ENCODE data around the gene HERC2.
"Not testable (repeated sequence)": the region's sequence is repeated elsewhere in the genome, so short reads cannot be mapped to it uniquely, and the experiment has no call there.

Gene HERC2

DNA sequence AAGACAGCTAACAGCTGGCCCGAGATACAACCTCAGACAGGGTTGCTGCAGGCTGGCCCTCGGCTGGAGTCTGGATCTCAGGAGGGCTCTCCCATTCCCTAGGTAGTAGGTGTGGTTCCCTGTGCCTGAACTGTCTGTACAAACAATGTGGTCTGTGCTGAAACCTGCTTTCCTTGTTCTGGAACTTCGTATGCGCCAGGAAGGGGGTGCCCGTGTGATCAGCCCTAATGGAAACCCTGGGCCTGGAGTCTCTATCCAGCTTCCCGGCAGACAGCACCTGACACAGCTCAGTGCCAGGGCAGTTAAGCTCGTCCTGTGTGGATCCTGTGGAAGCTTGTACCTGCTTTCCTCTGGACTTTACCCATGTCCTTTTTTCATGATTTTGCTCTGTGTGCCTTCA is 99.4 kb downstream of the HERC2 start:
- DNase-seq, result not testable (repeated sequence)

DNA sequence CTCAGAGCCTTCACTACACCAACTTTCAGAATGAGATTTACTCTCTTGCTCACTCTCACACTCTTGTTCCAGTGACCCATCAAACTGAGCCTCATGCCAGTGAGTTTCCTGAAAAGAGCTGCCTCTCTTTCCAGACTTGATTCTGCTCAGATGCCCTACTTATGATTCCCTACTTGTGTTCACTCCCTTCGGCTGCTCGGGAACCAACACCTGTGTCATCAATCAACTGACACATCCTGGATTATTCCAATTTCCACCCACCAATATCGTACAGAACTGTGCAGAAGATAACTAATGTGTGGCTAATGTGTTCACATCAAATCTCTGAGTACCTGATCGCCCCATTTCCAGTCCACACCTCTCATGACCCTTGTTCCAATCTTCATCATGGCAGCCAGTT is 100.3 kb downstream of the HERC2 start:
- not testable (repeated sequence) for DNase-seq

DNA sequence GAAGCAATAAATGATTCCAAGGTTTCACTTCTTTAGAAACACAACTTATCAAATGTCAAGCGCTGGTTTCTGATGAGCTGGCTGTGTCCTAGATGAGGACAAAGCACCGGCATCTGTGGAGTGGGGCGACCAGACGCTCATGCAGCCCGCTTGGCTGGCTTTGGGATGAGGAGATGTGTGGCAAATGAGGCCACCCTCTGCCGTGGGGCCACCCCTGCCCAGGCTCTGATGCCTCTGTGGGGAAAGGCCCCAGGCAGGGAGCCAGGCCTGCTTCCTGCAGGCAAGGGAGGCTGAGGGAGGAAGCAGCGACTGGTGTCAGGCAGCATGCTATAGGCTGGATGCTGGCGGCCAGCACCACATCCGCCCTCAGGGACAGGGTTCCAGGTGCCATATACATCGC is 102.9 kb downstream of the HERC2 start:
- DNase-seq, result no peak

DNA sequence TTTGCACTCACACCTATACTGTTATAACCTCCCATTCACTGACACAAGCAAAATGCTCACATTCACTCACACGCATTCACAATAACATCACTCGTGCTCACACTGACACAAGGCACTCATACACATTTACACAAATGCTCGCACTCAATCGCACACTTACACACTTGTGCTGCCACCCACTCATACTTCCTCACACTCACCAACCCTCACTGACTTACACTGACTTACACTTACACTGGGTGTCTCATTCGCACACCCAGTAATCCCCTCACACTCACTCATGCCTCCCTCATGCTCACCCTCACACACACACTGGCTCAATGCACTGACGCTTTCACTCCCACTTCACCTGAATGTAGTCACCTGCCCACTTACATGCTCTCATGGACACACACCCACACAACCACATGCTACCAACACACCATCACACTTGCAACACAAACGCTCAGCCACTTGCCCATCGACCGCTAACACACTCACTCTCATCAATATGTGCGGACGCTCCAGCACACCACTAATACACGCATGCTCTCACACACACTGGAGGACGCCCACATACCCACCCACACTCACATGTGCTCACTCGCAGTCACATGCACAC is 104.9 kb downstream of the HERC2 start:
- DNase-seq, result not testable (repeated sequence)

DNA sequence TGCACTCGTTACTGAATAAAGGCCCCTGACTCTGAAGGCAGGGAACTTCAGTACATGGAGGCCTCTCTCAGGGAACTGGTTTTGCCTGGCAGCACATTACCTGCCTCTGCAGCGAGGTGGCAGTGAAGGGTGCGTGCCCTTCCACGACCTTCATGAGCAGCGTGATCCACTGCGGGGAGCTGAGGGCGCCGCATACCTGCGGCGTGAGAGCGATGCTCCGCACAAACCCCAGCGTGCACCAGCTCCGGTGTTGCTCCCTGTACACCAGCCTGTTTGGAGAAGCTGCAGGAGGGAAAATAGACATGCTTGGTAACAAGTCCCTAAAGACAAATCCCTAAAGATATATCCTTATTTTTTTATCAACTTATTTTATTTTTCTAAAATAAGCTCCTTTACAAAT is 106.5 kb downstream of the HERC2 start:
- not testable (repeated sequence) for DNase-seq

DNA sequence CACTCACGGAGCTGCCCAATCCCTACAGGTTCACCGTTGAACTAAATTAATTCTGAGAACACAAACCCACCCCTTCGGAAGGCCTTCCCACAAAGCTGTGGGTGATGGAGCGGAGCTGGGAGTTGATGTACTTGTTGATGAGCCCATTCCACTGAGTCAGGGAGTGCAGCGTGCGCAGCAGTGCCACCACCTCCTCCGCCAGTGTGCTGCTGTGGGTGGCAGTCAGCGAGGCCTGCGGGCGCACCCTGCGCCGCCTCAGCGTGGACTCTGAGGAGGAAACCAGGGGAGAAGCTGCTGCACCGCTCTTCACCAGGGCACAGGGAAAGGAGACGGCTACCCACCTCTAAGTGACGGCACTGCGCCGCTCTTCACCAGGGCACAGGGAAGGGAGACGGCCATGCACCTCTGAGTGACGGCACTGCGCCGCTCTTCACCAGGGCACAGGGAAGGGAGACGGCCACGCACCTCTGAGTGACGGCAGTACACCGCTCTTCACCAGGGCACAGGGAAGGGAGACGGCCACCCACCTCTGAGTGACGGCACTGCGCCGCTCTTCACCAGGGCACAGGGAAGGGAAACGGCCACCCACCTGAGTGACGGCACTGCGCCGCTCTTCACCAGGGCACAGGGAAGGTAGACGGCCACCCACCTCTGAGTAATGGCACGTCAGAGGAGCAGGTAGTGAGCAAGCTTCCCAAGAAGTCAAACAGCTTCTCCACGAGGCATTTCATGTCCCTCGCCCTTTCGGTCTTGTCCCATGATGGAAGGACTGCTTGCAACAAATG is 107.8 kb downstream of the HERC2 start:
- not testable (repeated sequence) for DNase-seq

DNA sequence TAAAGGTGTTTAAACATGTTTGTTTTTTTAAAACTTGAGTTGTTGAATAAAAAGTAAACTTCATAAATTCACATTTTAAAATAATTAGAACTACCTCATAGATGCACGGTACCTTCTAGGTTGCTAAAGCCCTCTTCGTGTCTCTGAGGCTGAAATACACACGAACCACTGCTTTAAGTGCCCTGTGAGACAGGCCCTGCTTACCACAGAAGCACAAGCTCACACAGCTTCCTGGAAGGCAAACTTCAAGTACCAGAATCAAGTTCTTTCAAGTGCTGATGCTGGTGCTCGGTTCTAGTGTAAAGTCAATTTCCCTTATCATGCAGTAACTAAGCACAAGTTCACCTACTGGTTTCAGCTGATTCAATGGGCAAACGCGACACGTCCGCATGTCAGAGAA is 108.6 kb downstream of the HERC2 start:
- not testable (repeated sequence) for DNase-seq

DNA sequence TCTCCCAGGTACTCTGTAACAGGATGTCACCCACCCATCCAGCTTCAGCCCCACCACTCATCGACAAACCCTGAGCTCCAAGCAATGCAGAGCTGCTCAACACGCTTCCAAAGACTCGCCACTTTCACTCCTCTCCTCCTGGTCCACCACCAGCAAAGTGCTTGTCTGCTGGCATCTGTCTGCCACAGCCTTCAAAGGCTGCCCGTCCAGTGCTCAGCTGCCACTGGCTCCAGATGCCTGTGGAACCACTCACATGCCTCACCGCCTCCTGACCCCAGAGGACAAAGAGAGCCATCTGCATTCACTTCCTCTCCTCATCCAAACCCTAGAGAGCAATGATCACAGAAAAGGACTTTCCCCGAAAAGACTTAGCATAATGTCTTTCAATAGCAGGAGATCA is 113.4 kb downstream of the HERC2 start:
- no peak for DNase-seq

DNA sequence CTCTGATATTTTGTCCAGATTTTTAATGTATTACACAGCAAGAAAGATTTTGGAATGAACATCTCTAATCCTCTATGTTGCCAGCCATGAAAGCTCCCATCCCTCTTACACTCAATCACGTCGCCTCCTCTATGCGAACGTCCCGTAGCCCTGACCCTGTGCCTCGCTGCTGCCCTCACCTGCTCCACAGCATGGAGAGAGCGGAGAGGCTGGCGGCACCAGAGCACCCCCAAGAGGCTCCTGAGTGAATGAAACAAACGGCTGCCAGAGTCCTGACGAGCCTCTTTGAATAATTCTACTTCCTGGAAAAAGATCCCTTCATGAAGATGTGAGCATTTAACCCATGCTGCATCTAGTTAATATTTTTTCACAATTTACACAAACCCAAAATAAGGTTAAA is 116.3 kb downstream of the HERC2 start:
- DNase-seq, result not testable (repeated sequence)

DNA sequence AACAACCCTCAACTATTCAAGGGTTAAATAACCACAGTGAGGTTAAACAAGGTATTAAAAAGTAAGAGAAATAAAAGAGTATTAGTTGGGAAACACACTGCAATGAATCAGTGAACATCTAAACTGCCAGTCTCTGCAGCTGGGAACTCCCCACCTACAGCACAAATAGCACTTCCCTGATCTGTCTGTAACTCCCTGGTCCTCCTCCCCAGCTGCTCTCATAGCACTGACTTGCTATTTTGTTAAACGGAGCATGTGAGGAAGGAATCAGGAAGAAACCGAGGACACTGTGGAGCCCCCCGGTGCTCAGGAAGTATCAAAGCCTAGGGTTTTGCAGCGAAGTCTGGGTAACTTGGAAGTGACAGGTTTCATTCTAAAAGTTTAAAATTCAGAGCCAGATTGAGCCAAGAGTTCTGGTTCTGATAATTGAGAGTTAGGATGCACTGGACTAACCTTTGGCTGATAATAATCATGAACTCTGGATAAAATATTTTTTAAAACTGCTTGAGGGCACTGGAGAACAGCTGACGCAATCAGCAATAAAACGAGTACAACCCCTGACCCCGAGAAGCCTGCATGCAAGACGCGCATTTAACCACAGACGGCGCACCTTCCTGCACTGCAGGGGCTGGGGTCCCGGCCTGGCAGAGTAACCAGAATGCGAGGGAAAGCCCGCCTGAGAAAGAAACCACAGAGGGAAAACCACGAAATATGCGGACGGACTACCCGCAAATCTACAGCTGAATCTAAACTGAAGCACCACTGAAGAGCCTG is 118.7 kb downstream of the HERC2 start:
- peak in 1 of 5 donors; percentile 10 for DNase-seq

DNA sequence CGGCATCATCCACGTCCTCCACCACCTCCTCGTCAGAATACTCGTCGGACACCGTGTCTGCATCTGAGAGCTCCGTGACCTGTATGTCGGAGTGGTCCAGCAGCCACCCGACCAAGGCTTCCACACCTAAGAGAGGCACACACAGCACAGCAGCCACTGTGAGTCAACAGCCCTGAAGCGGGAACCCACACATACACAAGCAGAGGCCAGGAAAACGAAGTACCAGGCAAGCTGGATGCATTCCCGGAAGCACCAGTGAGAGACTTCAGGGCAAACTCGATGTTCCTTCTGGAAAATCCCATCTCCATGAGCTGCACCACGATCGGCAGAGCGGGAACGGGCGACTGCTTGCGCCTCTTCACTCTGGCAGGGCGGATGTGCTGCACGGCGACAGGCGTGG is 119.9 kb downstream of the HERC2 start:
- not testable (repeated sequence) for DNase-seq

DNA sequence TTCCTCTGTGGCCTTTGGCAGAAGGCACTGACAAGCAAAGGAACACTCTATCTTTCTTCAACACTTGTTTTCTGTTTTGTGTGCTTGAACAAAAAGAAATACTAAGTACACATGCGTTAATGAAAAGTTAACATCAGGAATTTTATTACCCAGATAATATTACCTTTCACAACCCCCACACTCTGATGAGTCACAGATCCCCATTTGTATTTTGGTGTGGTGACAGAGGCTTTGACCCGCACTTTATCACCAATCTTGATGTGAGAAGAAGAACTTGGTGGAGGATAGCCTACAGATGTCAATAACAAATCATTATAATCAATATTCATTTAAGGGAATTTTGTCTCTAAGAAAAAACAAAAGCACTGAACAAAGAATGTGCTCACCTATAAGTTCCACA is 123.8 kb downstream of the HERC2 start:
- not testable (repeated sequence) for DNase-seq

DNA sequence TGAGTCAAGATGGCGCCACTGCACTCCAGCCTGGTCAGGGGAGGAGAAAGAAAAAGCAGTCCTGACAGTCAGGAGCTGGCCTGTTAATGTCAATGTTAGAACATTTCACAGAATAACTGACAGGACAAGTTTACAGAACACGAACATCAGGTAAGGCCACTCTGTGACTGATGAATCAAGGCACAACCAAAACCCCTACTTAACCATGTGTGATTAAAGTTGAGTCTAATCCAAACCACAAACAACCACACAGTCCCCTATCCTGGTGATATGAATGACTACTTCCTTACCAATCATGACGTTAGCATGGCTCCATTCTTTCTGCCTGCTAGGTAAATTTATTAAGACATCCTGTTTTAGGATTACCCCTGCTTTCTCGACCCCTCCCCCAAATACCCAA is 124.3 kb downstream of the HERC2 start:
- peak in 1 of 5 donors; percentile 18 for DNase-seq

DNA sequence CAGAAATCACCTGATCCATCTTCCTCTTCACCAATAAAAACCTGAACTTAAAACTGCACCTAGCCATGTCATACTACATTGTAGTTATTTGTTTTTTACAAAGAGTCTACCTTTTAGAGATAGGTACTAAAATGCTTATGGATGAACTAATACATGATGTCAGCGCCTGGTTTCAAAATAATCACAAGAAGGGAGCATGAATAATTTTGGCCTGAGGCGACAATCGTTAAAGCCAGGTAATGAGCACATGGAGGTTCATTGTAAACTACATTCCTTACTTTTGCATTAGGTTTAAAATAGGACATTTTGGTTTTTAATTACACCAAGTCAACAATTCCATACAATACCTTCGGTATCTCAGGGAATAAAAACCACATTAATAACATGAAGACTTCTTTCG is 125.4 kb downstream of the HERC2 start:
- DNase-seq, result not testable (repeated sequence)

DNA sequence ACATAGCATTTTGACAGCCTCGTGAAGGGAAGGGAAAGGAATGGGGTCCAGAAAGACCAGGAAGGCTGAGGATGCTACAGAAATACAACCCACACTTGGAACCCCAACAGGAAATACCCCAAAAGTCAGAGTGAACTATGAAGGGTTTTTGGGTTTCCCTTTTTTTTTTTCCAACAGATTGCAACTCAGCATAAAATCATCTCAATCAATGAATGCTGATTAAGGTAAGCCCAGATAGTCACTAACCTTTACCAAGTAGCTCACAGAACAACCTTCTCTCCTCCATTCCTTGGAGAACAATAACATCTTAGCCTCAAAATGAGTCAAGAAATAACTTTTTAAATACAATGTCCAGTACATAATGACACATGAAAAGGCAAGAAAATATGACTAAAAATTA is 129.2 kb downstream of the HERC2 start:
- no peak for DNase-seq

DNA sequence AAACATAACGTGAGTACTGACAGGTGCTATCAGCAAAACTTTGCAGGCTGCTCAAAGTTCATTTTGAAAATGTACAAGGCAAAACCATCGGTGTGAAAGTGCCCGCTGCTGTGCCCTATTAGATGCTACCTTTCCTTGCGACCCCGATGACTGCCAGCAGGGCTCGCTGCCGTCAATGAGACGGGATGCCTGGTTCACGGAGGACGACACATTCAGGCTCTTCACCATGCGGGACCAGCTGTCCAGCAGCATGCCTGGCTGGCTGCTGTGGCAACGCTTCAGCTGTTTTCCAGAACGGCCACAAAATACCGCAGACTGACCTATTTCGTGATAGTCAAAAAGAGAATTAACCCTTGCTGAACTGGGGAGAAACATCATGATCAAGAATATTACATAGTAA is 130.1 kb downstream of the HERC2 start:
- no peak for DNase-seq

DNA sequence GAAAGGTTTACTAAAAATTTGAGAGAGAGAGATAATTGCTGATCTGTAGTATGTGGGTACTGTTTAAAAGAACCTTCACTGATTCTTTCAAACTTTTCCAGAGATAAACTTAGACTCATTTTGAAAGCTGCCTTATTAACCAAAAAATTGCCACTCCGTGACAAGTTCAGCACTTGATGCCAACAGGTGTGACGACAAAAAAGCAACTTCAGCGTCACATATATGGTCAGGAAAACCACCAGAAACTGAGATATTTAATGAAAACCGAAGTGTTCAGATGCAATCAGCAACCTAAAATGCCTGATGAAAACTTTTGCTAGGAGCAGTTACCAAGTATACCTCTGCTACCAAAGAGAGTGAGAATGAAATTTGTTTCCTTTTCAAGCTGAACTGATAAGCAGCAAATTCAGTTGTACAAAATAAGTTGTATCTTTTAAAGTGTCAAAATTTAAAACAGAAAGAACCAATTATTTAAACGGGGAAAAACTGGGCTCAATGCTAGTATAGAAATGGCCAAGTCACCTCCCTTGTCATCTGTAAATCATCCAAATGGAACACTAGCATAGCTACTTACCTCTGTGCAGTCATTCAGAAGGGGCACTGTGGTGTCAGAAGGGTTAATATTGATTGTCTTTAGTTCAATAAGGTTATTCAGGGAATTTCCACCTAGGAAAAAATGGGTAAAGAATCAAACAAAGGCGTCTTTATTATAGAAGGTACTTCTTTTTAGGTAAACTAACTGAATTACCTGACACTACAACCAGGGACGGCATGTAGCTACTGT is 131.4 kb downstream of the HERC2 start:
- peak in 1 of 5 donors; percentile 37 for DNase-seq

DNA sequence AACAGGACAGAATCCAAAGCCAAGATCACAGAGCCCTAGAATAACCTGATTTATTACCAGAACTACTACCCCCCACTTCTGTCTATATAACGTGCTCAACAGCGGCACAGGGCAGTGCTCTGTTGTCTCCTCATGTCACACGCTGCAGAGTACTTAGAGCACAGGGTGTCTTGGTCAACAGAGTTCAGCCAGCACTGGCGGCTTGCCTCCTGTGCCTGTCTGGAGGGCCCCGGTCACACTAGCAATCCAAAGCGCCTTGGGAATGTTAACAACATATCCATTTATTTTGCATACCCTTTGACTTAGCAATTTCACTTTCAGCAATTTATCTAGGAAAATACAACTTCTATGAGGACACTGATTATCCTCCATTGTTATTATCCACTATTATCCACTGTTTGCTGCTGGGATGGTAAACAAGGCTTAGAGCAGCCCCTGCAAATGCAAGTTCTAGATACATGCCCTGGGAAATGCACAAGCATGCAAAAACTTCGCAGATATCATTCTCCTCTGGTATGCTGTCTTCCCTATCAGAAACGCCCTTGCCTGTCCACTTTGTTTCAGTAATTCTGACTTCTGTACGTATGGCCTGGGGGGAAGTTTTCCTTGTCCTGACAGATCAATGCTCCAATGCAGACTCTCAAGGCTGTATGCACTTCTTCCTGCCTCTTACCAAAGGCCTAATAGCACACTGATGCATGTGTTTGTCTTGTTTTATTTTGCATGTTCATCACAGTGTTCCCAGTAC is 136.7 kb downstream of the HERC2 start:
- no peak for DNase-seq

DNA sequence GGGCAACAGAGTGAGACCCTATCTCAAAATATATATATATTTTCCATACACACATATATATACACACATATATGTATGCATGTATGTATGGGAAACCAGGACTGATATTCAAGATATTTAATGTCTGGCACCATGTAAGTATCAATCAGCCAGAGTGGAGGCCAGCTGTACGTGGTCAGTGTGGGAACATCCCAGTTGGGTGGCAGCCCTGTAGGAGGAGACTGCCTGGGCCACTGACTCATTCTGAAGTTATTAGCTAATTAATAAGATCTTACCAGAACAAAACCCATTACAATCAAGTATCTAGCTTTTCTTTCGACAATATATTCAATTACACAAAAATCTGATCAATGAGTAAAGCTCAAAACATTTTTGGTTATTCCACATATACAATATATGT is 137.8 kb downstream of the HERC2 start:
- DNase-seq, result no peak

DNA sequence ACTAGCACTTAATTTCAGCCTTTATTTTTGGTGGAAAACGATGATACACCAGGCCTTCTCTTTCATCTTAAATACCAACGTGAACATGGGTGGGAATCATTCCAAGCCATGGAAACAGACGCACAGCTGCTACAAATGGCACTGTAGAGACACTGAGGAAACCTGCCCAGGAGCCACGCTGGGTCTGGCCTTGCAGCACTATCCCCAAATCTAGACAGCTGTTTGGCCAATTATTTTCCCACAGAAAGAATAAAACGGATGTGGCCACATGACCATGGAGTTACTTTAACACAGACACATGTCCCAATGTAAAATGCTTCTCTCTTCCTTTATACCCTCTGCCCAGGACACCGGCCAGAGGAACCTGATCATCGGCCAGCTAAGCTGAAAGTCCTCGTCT is 139.2 kb downstream of the HERC2 start:
- DNase-seq, result no peak

DNA sequence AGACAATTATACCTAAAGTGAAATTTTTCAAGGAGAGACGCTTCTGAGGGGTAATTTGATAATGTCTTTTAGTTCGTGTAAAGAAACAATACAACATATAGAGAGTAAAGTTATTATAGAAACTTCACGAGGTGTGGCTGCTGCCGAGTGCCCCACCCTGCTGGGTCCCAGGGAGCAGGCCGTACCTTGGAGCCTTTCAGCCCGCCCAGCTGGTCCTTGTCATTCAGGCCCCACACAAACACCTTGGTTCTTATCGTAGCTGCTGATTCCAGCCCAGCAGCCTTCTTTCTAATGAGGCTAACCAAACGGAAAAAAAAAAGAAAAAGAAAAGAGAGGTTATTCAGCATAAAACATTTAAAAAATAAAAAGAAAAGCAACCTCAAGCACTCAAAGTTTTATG is 139.8 kb downstream of the HERC2 start:
- no peak for DNase-seq

DNA sequence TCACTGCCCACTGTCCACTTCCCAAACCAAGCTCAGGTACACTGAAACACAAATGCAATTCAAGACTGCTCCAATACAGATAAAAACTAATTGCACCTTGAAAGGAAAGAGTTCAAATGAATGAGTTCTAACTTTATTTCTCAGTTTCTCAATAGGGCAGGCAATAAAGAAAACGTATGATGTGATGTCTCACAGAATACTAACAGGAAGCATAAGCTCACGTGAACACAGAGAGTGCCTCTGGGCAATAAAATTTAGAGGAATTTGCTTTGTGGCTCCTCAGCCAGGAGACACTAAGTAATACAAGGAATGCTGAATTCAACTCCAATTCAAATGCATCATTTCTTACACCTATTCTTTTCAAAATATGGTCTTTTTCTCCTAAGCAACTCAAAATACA is 140.6 kb downstream of the HERC2 start:
- no peak for DNase-seq

Data from T-helper 1 cell (primary cell).